ENCODE results near the gene LONP1. TPM values are rescaled to one million over a fixed set of nuclear protein-coding genes. Genes with fewer than 3 reads are reported as not detected.

The LONP1 gene
- total RNA-seq, 2 donors from 2014 or later = 31.9 to 95.6 TPM

- WGBS, 2 donors = 89% methylated on average over 13 of the region's 13 CpGs
- Histone ChIP-seq H3K27me3 (no peaks in the 10 kb centered on the region), H3K9me3 (no peaks in the 10 kb centered on the region), H3K4me1 (no peaks in the 10 kb centered on the region), H3K36me3 (replicated peaks in 1 of 2; ENCODE audit: insufficient read depth in 1 of 2, low read depth in 2 of 2) (peaks cover 0 to 11% of the 10 kb centered on the region in 2 donors), H3K4me3 (no peak overlapping the region), H3K27ac (no peak overlapping the region)
- no peak for TF ChIP-seq POLR2A (IDR thresholded peaks at IDR 0.05)
- TF ChIP-seq, protein P1, sequence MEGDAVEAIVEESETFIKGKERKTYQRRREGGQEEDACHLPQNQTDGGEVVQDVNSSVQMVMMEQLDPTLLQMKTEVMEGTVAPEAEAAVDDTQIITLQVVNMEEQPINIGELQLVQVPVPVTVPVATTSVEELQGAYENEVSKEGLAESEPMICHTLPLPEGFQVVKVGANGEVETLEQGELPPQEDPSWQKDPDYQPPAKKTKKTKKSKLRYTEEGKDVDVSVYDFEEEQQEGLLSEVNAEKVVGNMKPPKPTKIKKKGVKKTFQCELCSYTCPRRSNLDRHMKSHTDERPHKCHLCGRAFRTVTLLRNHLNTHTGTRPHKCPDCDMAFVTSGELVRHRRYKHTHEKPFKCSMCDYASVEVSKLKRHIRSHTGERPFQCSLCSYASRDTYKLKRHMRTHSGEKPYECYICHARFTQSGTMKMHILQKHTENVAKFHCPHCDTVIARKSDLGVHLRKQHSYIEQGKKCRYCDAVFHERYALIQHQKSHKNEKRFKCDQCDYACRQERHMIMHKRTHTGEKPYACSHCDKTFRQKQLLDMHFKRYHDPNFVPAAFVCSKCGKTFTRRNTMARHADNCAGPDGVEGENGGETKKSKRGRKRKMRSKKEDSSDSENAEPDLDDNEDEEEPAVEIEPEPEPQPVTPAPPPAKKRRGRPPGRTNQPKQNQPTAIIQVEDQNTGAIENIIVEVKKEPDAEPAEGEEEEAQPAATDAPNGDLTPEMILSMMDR (IDR thresholded peaks at IDR 0.05) = no peak
- intact Hi-C loops (cut with DNase I) = no loop called here
- DNase-seq = no peak
- no peak for ATAC-seq
These were observed 47.1 kb downstream of the LONP1 start for GRCh38 chr19:5672708-5673459.

DNA sequence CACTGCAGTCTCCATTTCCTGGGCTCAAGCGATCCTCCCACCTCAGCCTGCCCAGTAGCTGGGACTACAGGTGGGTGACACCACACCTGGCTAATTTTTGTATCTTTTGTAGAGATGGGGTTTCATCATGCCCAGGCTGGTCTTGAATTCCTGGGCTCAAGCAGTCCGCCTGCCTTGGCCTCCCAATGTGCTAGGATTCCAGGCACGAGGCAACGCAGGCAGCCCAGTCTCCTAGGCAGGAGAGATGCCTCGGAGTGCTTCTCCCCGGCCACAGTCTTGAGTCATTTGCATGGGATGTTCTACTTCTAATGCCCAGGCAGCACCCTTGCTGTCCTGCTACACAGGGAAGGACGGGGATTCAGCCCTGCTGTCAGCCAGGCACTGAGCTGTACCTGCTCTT lies 48.3 kb downstream of the LONP1 start:
- Histone ChIP-seq H3K4me3 (no peak overlapping the region), H3K9me3 (no peaks in the 10 kb centered on the region), H3K27ac (no peak overlapping the region), H3K27me3 (no peaks in the 10 kb centered on the region), H3K36me3 (replicated peaks in 1 of 2; ENCODE audit: insufficient read depth in 1 of 2, low read depth in 2 of 2) (peaks cover 8 to 19% of the 10 kb centered on the region in 2 donors), H3K4me1 (no peaks in the 10 kb centered on the region)
- ATAC-seq (no peak), DNase-seq (no peak)
- TF ChIP-seq POLR2A (IDR thresholded peaks at IDR 0.05) = no peak
- TF ChIP-seq, protein P1 (IDR thresholded peaks at IDR 0.05) = no peak
- WGBS, 2 donors = 90 to 98% methylated on average over 6 to 7 of the region's 7 CpGs
- intact Hi-C loops (cut with DNase I) = no loop called here

GRCh38 chr19:5669212-5669611 lies 50.7 kb downstream of the LONP1 start:
- WGBS, 2 donors = 82 to 86% methylated on average over 8 to 11 of the region's 11 CpGs
- Histone ChIP-seq H3K4me1 (no peaks in the 10 kb centered on the region), H3K9me3 (no peaks in the 10 kb centered on the region), H3K27me3 (no peaks in the 10 kb centered on the region), H3K27ac (no peak overlapping the region), H3K36me3 (replicated peaks in 1 of 2; ENCODE audit: insufficient read depth in 1 of 2, low read depth in 2 of 2) (peaks cover 15 to 37% of the 10 kb centered on the region in 2 donors), H3K4me3 (no peak overlapping the region)
- TF ChIP-seq, protein P1 (IDR thresholded peaks at IDR 0.05) = no peak
- no peak for TF ChIP-seq POLR2A (IDR thresholded peaks at IDR 0.05)
- no peak for DNase-seq
- intact Hi-C loops (cut with DNase I) = no loop called here
- ATAC-seq = no peak

- DNase-seq = no peak
- peaks cover 23 to 50% of the 10 kb centered on the region in 2 donors for H3K36me3 ChIP-seq (replicated peaks in 1 of 2; ENCODE audit: insufficient read depth in 1 of 2, low read depth in 2 of 2)
These were observed 52.1 kb downstream of the LONP1 start for GRCh38 chr19:5667751-5668271.

More at GRCh38 chr19:5667751-5668271, 52.1 kb downstream of the LONP1 start:
- intact Hi-C loops (cut with DNase I) = no loop called here
- no peak for TF ChIP-seq POLR2A (IDR thresholded peaks at IDR 0.05)
- TF ChIP-seq, protein P1 (IDR thresholded peaks at IDR 0.05) = no peak
- Histone ChIP-seq H3K4me3 (no peak overlapping the region), H3K27ac (no peak overlapping the region), H3K4me1 (no peaks in the 10 kb centered on the region), H3K27me3 (no peaks in the 10 kb centered on the region), H3K9me3 (no peaks in the 10 kb centered on the region)
- no peak for ATAC-seq
- 86 to 88% methylated on average over 9 to 21 of the region's 22 CpGs for WGBS, 2 donors
